GM06990 (cell line): ENCODE measurements around the gene SGIP1.

Source experiments
- DNase-seq: peaks from one replicate; pipeline ENCODE4 v3.0.0-alpha.2; 2011; ENCODE audit not compliant: insufficient read length; ENCODE audit errors: extremely low read depth
- H3K27me3 ChIP-seq: replicated peaks from 2 replicates; pipeline ENCODE4 v1.6.0; 2011; ENCODE audit warnings: low read length; ENCODE audit not compliant: control insufficient read depth, insufficient read depth
- H3K36me3 ChIP-seq: 2 replicates; pipeline ENCODE4 v1.5.1; 2011; ENCODE audit warnings: low read length; ENCODE audit not compliant: control insufficient read depth, insufficient read depth
- H3K4me3 ChIP-seq: replicated peaks from 2 replicates; pipeline ENCODE4 v1.5.1; 2011; ENCODE audit warnings: low read depth, mild to moderate bottlenecking, control low read depth, low read length
- TF ChIP-seq, protein P1 (sequence below): IDR thresholded peaks from 2 replicates; pipeline ENCODE4 v1.5.1; 2011; ENCODE audit warnings: low read length, control low read depth, mild to moderate bottlenecking, inconsistent platforms; ENCODE audit not compliant: insufficient read depth, poor library complexity, severe bottlenecking

The SGIP1 gene

DNA sequence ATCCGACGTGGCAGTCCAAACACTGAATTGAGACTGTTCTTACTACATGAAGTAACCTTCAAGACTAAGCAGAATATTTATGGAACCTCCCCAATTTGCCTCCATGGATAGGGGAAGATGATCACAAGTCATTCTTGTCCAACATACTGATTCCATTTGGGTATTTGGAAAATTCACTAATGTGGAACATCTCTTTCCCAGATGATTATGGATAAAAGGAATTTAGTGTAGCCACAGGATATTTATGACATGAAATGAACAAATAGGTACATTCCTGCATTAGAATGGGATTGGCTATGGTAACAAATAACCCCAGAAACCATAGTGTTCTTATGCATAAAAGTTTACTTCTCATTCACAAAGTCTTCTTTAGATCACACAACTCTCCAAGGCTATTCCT is 40.2 kb upstream of the SGIP1 start:
- TF ChIP-seq, protein P1, sequence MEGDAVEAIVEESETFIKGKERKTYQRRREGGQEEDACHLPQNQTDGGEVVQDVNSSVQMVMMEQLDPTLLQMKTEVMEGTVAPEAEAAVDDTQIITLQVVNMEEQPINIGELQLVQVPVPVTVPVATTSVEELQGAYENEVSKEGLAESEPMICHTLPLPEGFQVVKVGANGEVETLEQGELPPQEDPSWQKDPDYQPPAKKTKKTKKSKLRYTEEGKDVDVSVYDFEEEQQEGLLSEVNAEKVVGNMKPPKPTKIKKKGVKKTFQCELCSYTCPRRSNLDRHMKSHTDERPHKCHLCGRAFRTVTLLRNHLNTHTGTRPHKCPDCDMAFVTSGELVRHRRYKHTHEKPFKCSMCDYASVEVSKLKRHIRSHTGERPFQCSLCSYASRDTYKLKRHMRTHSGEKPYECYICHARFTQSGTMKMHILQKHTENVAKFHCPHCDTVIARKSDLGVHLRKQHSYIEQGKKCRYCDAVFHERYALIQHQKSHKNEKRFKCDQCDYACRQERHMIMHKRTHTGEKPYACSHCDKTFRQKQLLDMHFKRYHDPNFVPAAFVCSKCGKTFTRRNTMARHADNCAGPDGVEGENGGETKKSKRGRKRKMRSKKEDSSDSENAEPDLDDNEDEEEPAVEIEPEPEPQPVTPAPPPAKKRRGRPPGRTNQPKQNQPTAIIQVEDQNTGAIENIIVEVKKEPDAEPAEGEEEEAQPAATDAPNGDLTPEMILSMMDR: no peak
- Histone ChIP-seq H3K36me3 (no peaks in the 10 kb centered on the region), H3K27me3 (no peaks in the 10 kb centered on the region), H3K4me3 (no peak overlapping the region)
- no peak for DNase-seq

DNA sequence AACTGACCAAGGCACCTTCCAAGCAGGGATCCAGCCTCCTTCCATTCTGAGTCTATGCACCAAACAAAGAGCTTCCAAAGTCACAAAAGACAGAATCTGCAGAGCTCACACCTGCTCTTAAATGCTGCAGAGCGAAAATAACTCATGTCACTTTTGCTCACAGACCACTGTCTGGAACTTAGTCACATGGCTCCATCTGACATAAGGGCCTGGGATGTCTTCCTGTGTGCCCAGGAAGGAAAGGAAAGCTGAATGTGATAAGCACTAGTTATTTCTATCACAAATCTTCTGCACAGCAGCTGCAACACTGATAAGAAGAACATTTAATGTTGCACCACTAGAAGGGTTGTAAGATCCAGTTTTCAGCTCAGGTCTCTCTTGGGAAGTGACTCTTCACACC is 39.5 kb upstream of the SGIP1 start:
- DNase-seq: no peak

DNA sequence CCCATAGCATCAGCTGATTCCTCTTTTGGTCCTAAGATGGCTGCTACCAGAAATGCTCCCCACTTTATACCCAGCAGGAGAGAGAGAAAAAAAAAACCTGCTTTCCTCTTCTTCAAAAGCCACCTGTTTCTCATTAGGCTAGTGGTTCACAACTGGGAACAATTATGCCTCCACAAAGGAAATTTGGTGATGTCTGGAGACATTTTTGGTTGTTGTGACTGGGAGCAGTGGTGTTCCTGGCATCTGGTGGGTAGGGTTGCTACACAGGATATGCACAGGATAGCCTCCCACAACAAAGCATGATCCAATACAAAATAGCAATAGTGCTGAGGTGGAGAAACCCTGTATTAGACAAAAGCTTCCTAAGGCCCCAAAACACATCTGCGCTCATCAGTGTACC is 38.5 kb upstream of the SGIP1 start:
- no peak for DNase-seq
- Histone ChIP-seq H3K27me3 (no peaks in the 10 kb centered on the region), H3K36me3 (no peaks in the 10 kb centered on the region), H3K4me3 (no peak overlapping the region)
- TF ChIP-seq, protein P1: no peak

More for the DNA sequence above, 39.5 kb upstream of the SGIP1 start:
- Histone ChIP-seq H3K36me3 (no peaks in the 10 kb centered on the region), H3K4me3 (no peak overlapping the region), H3K27me3 (no peaks in the 10 kb centered on the region)
- TF ChIP-seq, protein P1: no peak

DNA sequence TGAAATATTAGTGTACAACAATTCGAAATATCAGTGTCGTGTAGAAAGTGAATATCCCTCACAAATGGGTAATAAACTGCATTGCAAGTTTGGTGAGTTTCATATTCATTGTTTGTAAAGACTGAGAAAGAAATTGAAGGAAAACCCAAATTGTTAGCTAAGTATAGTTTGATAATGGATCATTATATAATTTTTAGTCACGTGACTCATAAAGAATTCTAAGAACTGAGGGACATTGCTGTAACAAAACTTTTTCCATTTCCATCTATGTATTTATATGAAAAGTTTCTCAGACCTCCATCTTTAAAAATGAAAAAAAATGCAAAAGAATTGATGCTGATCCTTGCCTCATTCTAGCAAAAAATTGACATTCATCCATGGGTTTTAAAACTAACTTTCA is 36.0 kb upstream of the SGIP1 start:
- H3K27me3 ChIP-seq: no peaks in the 10 kb centered on the region
- no peak for DNase-seq
- TF ChIP-seq, protein P1: no peak
- no peak overlapping the region for H3K4me3 ChIP-seq
- no peaks in the 10 kb centered on the region for H3K36me3 ChIP-seq

DNA sequence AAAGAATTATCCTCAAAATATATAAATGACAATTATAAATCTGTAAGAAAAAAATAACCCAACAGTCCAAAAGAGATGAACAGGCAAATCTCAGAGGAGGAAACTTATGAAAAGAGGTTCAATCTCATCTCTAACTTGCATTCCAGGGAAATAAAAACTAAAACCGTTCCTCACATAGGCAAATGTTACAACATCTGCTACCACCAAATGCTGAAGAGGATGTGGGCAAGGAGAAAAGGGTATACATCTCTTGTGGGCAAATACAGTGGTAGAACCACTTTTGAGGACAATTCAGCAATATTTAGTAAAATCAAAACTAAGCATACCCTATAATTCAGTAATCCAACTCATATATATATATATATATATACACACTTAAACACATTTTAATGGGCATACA is 33.7 kb upstream of the SGIP1 start:
- H3K27me3 ChIP-seq: no peaks in the 10 kb centered on the region
- no peak overlapping the region for H3K4me3 ChIP-seq
- TF ChIP-seq, protein P1: no peak
- H3K36me3 ChIP-seq: no peaks in the 10 kb centered on the region
- DNase-seq: no peak

DNA sequence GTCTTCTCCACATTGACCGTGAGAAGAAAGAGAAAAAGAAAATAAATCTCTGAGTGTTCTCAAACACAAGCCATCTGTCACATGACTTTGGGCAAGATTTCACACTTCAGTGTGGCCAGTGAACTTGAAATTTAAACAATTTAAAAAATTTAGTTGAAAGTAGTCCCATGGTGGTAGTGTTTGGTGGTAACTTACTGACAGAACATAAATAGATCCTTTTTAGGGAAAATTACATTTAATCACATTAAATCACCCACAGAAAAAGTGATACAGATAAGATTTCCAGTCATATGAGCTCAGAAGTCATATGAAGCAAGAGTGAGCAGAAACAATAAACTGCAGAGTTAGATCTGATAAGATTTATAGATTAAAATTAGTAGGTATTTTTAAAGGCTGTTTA is 31.9 kb upstream of the SGIP1 start:
- Histone ChIP-seq H3K4me3 (no peak overlapping the region), H3K27me3 (no peaks in the 10 kb centered on the region), H3K36me3 (no peaks in the 10 kb centered on the region)
- TF ChIP-seq, protein P1: no peak
- DNase-seq: no peak
